ENCODE data around the gene LINGO3. TPM values are rescaled to one million over a fixed set of nuclear protein-coding genes. Genes with fewer than 3 reads are reported as not detected.

Gene LINGO3
- total RNA-seq, 1 donor, result not detected

DNA sequence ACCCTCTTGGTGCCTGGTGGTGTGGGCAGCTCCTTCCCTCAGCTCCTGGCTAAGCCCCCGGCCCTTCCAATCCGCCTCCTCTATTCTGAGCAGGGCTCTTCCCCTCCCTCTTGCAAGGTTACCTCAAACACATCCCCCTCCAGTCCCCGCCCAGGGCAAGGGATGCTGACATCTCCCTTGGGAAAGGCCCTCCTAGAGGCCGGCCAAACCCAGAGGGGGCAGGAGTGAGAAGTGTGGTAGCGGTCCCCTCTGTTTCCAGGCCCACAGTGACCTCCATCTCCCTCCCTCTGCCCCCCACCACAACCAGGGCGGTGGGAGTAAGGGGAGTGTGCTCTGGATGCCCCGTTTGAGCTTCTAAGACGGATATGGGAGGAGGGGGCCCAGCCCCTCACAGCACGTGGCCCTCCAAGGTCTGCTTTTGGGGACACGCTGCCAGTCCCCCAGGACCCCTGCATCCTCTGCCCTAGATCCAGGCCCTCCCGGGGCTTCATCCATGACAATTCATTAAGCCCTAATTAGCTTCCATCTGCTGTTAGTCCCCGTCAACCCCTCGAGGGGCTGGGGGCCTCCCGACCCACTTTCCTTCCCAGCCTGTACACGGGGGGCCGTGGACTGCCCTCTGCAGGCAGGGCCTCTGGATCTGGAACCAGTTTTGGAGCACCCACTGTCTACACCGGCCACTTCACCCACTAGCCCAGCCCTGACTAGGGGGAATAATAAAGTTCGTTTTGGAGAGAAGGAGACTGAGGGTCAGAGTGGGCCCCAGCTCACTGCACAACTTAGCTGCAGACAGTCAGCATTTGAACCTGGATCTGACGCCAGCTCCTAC, 2.3 kb downstream of the LINGO3 start:
- TF ChIP-seq, protein P1, sequence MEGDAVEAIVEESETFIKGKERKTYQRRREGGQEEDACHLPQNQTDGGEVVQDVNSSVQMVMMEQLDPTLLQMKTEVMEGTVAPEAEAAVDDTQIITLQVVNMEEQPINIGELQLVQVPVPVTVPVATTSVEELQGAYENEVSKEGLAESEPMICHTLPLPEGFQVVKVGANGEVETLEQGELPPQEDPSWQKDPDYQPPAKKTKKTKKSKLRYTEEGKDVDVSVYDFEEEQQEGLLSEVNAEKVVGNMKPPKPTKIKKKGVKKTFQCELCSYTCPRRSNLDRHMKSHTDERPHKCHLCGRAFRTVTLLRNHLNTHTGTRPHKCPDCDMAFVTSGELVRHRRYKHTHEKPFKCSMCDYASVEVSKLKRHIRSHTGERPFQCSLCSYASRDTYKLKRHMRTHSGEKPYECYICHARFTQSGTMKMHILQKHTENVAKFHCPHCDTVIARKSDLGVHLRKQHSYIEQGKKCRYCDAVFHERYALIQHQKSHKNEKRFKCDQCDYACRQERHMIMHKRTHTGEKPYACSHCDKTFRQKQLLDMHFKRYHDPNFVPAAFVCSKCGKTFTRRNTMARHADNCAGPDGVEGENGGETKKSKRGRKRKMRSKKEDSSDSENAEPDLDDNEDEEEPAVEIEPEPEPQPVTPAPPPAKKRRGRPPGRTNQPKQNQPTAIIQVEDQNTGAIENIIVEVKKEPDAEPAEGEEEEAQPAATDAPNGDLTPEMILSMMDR (IDR thresholded peaks at IDR 0.05; ENCODE audit: insufficient read depth, low read length), result no peak
- no peak for DNase-seq (ENCODE audit: low read depth)
- no peak overlapping the region for H3K4me3 ChIP-seq (ENCODE audit: low read depth, low read length)

DNA sequence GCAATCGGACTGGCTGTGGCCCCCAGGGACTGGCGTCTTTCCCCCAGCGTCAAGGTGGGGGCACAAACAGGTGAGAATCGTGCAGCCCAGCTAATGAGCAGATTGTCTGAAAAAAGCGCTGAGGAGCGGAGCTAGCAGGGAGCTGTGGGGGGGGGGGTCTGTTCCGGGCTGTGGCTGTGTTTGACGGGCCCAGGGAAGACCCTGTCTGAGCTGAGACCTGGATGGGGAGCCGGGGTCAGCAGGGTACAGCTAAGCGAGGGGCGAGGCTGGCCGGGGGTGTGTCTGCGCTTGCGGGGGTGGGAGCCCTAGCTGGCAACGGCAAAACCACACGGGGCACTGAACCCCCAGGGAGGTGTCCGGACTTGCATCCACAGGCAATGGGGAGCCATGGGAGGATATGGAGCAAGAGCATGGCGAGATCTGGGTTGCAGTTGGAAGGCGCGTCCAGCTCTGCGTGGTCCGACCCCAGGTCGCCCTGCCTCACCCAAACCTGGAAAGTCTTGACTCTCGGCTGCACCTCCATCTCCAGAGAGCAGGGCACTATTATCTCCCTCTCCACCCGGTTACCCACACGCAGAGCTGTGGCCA, 4.6 kb downstream of the LINGO3 start:
- DNase-seq (ENCODE audit: low read depth), result no peak
- TF ChIP-seq, protein P1 (IDR thresholded peaks at IDR 0.05; ENCODE audit: insufficient read depth, low read length), result no peak

DNA sequence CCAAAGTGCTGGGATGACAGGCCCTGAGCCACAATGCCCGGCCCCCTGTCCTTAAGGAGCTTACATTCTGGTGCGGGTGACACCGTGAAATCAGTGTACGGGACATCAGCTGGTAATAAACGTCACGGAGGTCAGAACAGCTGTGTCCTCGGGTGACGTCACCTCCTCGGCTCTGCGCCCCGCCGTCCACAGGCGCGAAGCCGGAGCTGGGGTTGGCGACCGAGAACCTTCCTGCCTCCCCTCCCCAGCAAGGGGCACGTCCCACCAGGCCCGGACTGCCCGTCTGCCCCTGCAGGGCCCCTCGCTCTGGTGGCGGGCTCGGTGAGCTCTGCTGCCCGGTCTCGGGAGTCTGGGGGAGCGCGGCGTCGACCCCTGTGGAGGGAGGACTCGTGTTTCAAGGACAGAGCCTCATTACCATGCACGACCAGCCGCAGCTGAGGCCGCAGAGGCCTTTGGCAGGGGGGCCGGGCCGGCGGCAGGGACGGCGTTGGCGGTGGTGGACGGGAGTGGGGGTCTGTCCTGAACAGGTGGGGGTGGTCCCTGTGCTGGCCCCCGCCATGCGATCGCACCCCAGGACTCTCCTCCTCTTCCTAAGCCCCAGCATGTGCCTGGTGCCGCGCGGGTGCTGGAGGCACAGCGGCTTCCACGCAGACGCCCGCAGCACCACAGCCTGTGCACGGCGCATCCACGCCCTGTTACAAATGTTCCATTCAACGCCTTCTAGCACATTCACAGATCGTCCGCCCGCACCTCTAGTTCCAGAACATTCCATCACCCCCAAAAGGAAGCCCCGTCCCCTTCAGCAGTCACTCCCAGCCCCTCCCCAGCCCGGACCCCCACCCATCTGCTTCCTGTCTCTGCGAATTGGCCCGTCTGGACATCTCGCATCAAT, 5.4 kb downstream of the LINGO3 start:
- DNase-seq (ENCODE audit: low read depth), result peak; percentile 27
- H3K4me3 ChIP-seq (ENCODE audit: low read depth, low read length), result no peak overlapping the region
- TF ChIP-seq, protein P1 (IDR thresholded peaks at IDR 0.05; ENCODE audit: insufficient read depth, low read length), result no peak

More for the DNA sequence above, 4.6 kb downstream of the LINGO3 start:
- no peak overlapping the region for H3K4me3 ChIP-seq (ENCODE audit: low read depth, low read length)

DNA sequence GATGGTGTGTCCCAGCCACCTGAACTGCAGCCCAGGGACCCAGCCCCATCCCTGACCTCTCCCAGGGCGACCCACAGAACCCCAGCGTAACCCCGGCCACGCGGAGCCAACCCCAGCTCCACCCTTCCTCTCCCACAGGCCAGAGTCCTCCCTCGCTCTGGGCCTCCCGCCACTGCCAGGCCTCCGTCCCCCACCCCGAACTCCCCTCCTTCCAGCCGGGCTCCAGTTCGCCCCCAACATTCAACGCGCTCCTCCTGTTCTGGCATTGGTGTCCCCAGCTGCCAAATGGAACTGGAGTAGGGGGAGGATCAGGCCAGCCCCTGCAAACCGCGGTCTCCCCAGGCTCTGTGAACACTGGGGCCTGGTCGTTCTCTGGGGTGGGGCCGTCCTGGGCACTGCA, 7.4 kb downstream of the LINGO3 start:
- TF ChIP-seq, protein P1 (IDR thresholded peaks at IDR 0.05; ENCODE audit: insufficient read depth, low read length), result no peak
- no peak for DNase-seq (ENCODE audit: low read depth)
- H3K4me3 ChIP-seq (ENCODE audit: low read depth, low read length), result no peak overlapping the region

DNA sequence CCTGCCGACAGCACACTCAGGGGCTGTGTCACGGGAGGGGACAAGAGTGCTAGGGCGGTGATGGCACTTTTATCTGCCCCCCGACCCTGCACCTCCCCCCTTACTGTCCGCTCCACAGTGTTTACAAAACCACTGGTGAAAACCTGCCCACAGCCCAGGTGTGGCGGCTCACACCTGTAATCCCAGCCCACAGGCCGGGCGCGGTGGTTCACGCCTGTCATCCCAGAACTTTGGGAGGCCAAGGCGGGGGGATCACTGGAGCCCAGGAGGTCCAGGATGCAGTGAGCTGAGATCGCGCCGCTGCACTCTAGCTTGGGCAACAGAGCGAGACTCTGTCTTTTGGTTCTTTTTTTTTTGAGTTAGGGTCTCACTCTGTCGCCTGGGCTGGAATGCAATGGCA, 11.8 kb downstream of the LINGO3 start:
- no peak for DNase-seq (ENCODE audit: low read depth)
- no peak overlapping the region for H3K4me3 ChIP-seq (ENCODE audit: low read depth, low read length)
- TF ChIP-seq, protein P1 (IDR thresholded peaks at IDR 0.05; ENCODE audit: insufficient read depth, low read length), result no peak

DNA sequence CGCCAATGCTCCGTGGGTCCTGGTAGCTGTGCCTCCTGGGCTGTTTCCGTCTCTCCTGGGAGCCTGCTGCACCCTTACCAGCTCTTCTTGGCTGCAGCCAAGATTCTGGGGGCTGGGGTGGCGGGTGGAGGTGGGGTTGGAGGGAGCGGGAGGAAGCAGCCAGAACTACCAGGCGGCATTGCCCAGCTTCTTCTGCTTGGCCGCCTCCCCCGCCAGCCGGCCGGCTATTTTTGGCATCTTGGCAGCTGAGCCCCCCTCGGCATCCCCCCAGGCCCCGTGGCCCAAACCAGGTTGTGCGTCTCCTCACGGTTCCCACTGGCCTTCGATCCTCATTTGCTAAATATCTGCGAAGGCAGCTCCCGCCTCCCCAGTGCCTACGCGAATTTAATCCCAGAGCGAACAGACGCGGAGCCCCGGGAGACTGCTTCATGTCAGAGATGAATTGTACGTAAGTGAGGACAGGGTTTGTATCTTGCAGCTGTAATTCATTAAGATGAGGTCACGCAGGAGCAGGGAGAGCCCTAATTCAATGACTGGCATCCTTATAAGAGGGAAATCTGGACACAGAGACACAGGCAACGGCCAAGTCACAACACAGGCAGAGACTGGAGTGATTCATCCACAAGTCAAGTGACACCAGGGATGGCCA, 13.1 kb downstream of the LINGO3 start:
- DNase-seq (ENCODE audit: low read depth), result peak; percentile 85
- no peak overlapping the region for H3K4me3 ChIP-seq (ENCODE audit: low read depth, low read length)
- TF ChIP-seq, protein P1 (IDR thresholded peaks at IDR 0.05; ENCODE audit: insufficient read depth, low read length), result no peak
